ENCODE results near the gene G0S2. TPM values are rescaled to one million over a fixed set of nuclear protein-coding genes. Genes with fewer than 3 reads are reported as not detected.
"Not testable (repeated sequence)": the region's sequence is repeated elsewhere in the genome, so short reads cannot be mapped to it uniquely, and the experiment has no call there.

The G0S2 gene
- total and polyA plus RNA-seq, 10 donors: 12.5 to 126 (median 34.9) TPM

DNA sequence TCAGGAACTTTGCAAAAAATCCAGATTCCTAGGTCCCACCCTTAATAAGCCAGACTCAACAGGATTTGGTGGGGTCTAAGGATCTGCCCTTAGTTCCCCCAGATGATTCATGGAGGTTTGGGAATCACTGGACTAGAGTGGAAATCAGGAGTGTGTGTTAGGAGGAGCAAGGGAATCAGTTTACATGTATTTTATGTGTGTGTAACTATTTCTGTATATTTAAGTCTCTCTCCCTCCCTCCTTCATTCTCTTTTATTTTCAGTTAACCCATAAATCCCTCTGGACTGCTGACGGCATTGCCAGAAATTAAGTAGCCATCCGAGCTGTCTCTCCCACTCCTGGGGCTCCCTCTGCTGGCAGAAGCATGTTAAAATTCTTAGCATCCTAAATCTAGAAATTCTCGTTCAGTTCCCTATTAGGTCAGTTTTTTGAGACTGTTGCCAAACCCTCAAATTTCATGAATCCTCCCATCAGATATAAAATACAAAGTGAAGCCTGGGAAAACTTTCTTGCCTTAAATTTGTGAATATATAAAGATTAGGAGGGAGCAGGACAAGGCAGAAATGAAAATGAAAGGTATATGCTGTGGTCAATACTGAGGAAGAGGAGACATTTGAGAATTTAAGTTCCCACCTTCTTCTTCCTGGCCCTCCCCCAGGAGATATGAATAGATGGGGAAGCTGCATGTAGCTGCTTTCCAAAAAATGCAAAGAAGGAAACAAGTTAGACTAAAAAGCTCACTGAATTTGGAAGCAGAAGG, 17.7 kb downstream of the G0S2 start:
- Histone ChIP-seq H3K4me1 (peaks cover 0 to 20% (median 9%) of the 10 kb centered on the region in 6 donors), H3K27ac (peak overlapping the region in 5 of 8 donors; percentile 26 to 48 (median 32)), H3K4me3 (no peak overlapping the region), H3K27me3 (replicated peaks in 1 of 7) (peaks cover 0 to 3% (median 0%) of the 10 kb centered on the region in 7 donors), H3K9me3 (no peaks in the 10 kb centered on the region), H3K36me3 (no peaks in the 10 kb centered on the region)
- DNase-seq: peak; percentile 82
- WGBS, 5 donors: 2 to 8% (median 4%) methylated on average over 3 of the region's 3 CpGs
- TF ChIP-seq CTCF (IDR thresholded peaks at IDR 0.05 in 8 of 11, conservative IDR thresholded peaks at IDR 0.05 in 3 of 11): peak; percentile 49 to 88 (median 78)
- no peak for TF ChIP-seq POLR2AphosphoS5 (IDR thresholded peaks at IDR 0.05)
- intact Hi-C loops (cut with DNase I; ENCODE audit: low total_unique reads): loop anchor here (5.0 kb wide), 1 partner anchor 116 kb away; no protein-coding TSS in a partner anchor

DNA sequence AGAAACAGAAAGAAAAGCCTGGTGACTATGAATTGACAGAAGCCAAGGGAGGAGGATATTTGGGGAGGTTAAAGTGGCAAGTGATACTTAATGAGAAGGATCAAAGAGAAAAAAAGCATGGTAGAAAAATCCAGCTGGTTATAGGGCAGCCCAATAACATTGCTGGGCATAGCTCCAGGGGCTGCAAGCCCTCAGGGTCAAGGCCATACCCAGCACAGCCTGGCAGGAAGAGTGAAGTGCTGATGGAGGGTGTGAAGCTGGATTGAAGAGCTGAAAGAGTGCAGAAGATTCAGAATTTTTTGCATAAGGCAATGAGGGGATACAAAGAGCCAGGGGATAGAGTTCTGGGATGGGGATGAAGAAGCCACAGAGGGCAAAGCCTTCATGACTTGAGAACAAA, 21.5 kb downstream of the G0S2 start:
- Histone ChIP-seq H3K27me3 (replicated peaks in 1 of 7) (peaks cover 0 to 3% (median 0%) of the 10 kb centered on the region in 7 donors), H3K27ac (peak overlapping the region in 3 of 8 donors; percentile 11 to 40 (median 12)), H3K4me3 (no peak overlapping the region), H3K9me3 (no peaks in the 10 kb centered on the region), H3K4me1 (peaks cover 0 to 20% (median 9%) of the 10 kb centered on the region in 6 donors), H3K36me3 (no peaks in the 10 kb centered on the region)
- no peak for TF ChIP-seq POLR2AphosphoS5 (IDR thresholded peaks at IDR 0.05)
- no peak for TF ChIP-seq CTCF (IDR thresholded peaks at IDR 0.05 in 8 of 11, conservative IDR thresholded peaks at IDR 0.05 in 3 of 11)
- TF ChIP-seq POLR2A (IDR thresholded peaks at IDR 0.05): no peak
- DNase-seq: no peak
- intact Hi-C loops (cut with DNase I; ENCODE audit: low total_unique reads): no loop called here

DNA sequence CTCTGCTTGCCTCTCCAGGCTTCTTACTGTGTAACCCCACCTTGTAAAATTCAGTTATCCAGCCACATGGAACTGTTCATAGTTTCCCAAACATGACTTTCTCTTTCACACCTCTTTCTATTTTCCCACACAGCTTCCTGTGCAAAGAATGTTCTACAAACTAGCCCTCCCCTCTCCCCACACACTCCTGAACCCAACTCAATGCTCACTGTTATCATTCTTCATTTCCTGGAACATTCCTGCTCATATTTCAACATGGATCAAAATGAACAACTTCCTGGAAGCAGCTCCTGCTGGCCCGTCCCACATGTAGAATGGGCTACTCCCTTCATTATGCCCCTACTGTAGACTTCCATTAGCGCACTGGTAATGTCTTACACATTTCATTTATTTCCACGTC, 21.9 kb downstream of the G0S2 start:
- no peaks in the 10 kb centered on the region for H3K36me3 ChIP-seq
- H3K9me3 ChIP-seq: no peaks in the 10 kb centered on the region
- TF ChIP-seq POLR2A (IDR thresholded peaks at IDR 0.05) (no peak), POLR2AphosphoS5 (IDR thresholded peaks at IDR 0.05) (no peak), CTCF (IDR thresholded peaks at IDR 0.05 in 8 of 11, conservative IDR thresholded peaks at IDR 0.05 in 3 of 11) (no peak)
- peak overlapping the region in 3 of 8 donors; percentile 11 to 40 (median 12) for H3K27ac ChIP-seq
- peaks cover 0 to 16% (median 9%) of the 10 kb centered on the region in 6 donors for H3K4me1 ChIP-seq
- intact Hi-C loops (cut with DNase I; ENCODE audit: low total_unique reads): no loop called here
- peaks cover 0 to 3% (median 0%) of the 10 kb centered on the region in 7 donors for H3K27me3 ChIP-seq (replicated peaks in 1 of 7)
- no peak for DNase-seq
- 78 to 85% (median 82%) methylated on average over 3 of the region's 3 CpGs for WGBS, 5 donors
- no peak overlapping the region for H3K4me3 ChIP-seq

- intact Hi-C loops (cut with DNase I; ENCODE audit: low total_unique reads); H3K36me3 ChIP-seq; H3K27ac ChIP-seq; H3K4me3 ChIP-seq; H3K27me3 ChIP-seq (replicated peaks in 1 of 7); DNase-seq; H3K9me3 ChIP-seq; H3K4me1 ChIP-seq: not testable (repeated sequence)
Observed at GRCh38 chr1:209700686-209701085, 25.5 kb downstream of the G0S2 start.

All from spleen (tissue), 11 donors.